D721Med (cell line): Measurements from ENCODE around the gene PTTG1IP.

Experiments used
- DNase-seq: peaks from one replicate; pipeline ENCODE4 v3.0.0; 2011; ENCODE audit warnings: low spot score; ENCODE audit not compliant: insufficient read length
- FAIRE-seq: peaks from 2 replicates; lab custom pipeline; 2011; peaks lifted over from hg19 to GRCh38; lab: Jason Lieb, UNC
- TF ChIP-seq, protein P1 (sequence below): IDR thresholded peaks from 2 replicates; pipeline ENCODE4 v1.5.1; 2012; ENCODE audit warnings: mild to moderate bottlenecking, control low read depth; ENCODE audit not compliant: insufficient read depth; ENCODE audit errors: missing control alignments

PTTG1IP gene

DNA sequence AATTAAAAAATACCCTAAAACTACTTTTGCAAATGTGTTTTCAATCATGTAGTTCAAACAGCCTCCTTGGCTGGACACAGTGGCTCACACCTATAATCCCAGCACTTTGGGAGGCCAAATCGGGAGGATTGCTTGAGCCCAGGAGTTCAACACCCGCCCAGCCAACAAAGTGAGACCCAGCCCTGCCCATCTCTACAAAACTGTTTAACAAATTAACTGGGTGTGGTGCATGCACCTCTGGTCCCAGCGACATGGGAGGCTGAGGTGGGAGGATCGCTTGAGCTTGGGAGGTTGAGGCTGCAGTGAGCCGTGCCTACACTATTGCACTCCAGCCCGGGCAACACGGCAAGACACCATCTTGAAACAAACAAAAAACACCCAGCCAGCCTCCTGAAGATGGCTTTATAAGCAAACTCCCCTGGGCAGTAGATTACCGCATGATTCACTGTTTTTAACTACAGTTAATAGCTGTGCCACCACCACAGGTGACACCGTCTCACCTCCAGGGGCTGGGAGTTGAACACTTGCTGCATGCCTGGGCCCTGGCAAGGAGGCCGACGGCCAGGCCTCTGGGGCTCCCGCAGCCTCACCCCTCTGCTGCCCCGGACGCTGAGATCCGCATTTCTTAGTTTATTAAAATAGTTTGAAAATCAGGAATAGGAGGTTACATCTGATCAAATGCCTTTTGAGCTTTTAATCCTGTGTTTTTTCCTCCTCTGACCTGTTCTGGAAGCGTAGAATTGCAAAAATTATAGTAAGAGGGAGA is 16.2 kb downstream of the PTTG1IP start:
- TF ChIP-seq, protein P1, sequence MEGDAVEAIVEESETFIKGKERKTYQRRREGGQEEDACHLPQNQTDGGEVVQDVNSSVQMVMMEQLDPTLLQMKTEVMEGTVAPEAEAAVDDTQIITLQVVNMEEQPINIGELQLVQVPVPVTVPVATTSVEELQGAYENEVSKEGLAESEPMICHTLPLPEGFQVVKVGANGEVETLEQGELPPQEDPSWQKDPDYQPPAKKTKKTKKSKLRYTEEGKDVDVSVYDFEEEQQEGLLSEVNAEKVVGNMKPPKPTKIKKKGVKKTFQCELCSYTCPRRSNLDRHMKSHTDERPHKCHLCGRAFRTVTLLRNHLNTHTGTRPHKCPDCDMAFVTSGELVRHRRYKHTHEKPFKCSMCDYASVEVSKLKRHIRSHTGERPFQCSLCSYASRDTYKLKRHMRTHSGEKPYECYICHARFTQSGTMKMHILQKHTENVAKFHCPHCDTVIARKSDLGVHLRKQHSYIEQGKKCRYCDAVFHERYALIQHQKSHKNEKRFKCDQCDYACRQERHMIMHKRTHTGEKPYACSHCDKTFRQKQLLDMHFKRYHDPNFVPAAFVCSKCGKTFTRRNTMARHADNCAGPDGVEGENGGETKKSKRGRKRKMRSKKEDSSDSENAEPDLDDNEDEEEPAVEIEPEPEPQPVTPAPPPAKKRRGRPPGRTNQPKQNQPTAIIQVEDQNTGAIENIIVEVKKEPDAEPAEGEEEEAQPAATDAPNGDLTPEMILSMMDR: no peak
- FAIRE-seq: no peak

GRCh38 chr21:44856131-44856530 is 17.4 kb downstream of the PTTG1IP start:
- TF ChIP-seq, protein P1: no peak
- no peak for FAIRE-seq
- DNase-seq: no peak

More for the DNA sequence above, 16.2 kb downstream of the PTTG1IP start:
- no peak for DNase-seq

GRCh38 chr21:44855572-44855971 is 17.9 kb downstream of the PTTG1IP start:
- TF ChIP-seq, protein P1: no peak
- FAIRE-seq (no peak), DNase-seq (no peak)

DNA sequence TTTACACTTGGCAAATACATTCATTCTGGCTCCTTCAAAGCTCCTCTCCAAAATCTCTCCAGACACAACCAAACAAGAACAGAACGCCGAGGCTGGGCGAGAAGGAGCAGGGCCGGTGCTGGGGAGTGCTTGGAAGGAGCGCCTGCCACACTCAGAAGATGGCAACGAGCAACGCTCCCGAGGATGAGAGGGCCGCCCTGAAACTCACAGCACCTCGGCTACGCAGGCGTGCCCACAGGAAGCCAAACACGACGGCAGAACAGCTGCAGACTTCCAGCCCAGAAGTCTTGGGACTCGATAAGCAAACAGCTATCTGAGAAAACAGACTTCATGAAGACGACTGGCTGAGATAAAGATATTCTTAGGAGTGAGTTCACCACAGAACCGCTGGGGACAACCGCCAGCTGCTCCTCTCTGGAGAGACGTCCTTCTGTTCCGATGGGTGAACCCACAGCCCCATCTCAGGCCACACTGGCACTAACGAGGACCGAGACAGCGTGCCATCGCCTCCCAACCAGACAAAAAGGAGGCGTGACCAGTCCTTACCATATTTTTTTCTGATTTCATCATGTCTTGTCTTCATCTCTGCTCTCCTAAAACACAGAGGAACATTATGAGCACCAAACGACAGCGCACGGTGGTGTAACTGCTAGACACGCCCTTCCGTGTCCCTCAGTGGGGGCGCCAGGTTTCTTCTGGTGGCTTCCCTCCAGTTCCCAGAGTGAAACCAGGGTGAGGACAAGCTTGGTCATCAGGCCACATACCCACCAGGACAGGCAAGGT is 18.6 kb downstream of the PTTG1IP start:
- TF ChIP-seq, protein P1: no peak
- DNase-seq (no peak), FAIRE-seq (no peak)

GRCh38 chr21:44854391-44854663 is 19.2 kb downstream of the PTTG1IP start:
- FAIRE-seq: no peak

GRCh38 chr21:44853601-44854390 is 19.7 kb downstream of the PTTG1IP start:
- TF ChIP-seq, protein P1: no peak
- no peak for FAIRE-seq
- DNase-seq: no peak

More at GRCh38 chr21:44854391-44854663, 19.2 kb downstream of the PTTG1IP start:
- TF ChIP-seq, protein P1: no peak
- no peak for DNase-seq
